HG03066 (cell line): ENCODE results near the gene ATG4C.
"Not testable (repeated sequence)": the region's sequence is repeated elsewhere in the genome, so short reads cannot be mapped to it uniquely, and the experiment has no call there.

Source experiments
- ATAC-seq: cut with Tn5 transposase; IDR thresholded peaks from one replicate; pipeline ENCODE4 v1.9.1; 2021; ENCODE audit warnings: low read depth; ENCODE audit not compliant: unreplicated experiment

ATG4C gene

GRCh38 chr1:62774006-62774405 lies 9.9 kb upstream of the ATG4C start:
- ATAC-seq: no peak

GRCh38 chr1:62774971-62775595 lies 8.8 kb upstream of the ATG4C start:
- no peak for ATAC-seq

- ATAC-seq: no peak
Measured at GRCh38 chr1:62778208-62778607, 5.7 kb upstream of the ATG4C start.

GRCh38 chr1:62781841-62782543 lies 1.9 kb upstream of the ATG4C start:
- no peak for ATAC-seq

GRCh38 chr1:62782544-62783212 lies 1.3 kb upstream of the ATG4C start:
- not testable (repeated sequence) for ATAC-seq

GRCh38 chr1:62784509-62785365 lies 805 bp downstream of the ATG4C start:
- ATAC-seq: peak; percentile 28

GRCh38 chr1:62790716-62791115 lies 6.8 kb downstream of the ATG4C start:
- no peak for ATAC-seq

GRCh38 chr1:62794053-62794452 lies 10.1 kb downstream of the ATG4C start:
- ATAC-seq: no peak

- ATAC-seq: no peak
Measured at GRCh38 chr1:62796221-62796620, 12.3 kb downstream of the ATG4C start.

- no peak for ATAC-seq
Measured at GRCh38 chr1:62799688-62800087, 15.8 kb downstream of the ATG4C start.

- peak; percentile 52 for ATAC-seq
Measured at GRCh38 chr1:62800281-62800680, 16.3 kb downstream of the ATG4C start.

GRCh38 chr1:62800825-62801306 lies 16.9 kb downstream of the ATG4C start:
- ATAC-seq: peak; percentile 99

GRCh38 chr1:62809788-62810187 lies 25.9 kb downstream of the ATG4C start:
- peak; percentile 49 for ATAC-seq

GRCh38 chr1:62810420-62811274 lies 26.7 kb downstream of the ATG4C start:
- peak; percentile 92 for ATAC-seq

GRCh38 chr1:62823556-62823955 lies 39.6 kb downstream of the ATG4C start:
- ATAC-seq: no peak

GRCh38 chr1:62826901-62827300 lies 43.0 kb downstream of the ATG4C start:
- ATAC-seq: no peak

GRCh38 chr1:62827786-62828185 lies 43.9 kb downstream of the ATG4C start:
- not testable (repeated sequence) for ATAC-seq

GRCh38 chr1:62832276-62832675 lies 48.3 kb downstream of the ATG4C start:
- ATAC-seq: no peak

- ATAC-seq: no peak
Measured at GRCh38 chr1:62833529-62833928, 49.6 kb downstream of the ATG4C start.
